H54 (cell line): ENCODE measurements around the gene HTR1D.
A peak's percentile ranks its signal among the peaks of the same experiment; 100 is the strongest.

Experiments used
- DNase-seq: peaks from one replicate; pipeline ENCODE4 v3.0.0; 2011; ENCODE audit warnings: low spot score, mixed read lengths; ENCODE audit not compliant: insufficient read length
- FAIRE-seq: peaks from 3 replicates; lab custom pipeline; 2011; peaks lifted over from hg19 to GRCh38; lab: Jason Lieb, UNC
- POLR2A ChIP-seq: IDR thresholded peaks from 2 replicates; pipeline ENCODE4 v1.6.1; 2011; ENCODE audit warnings: low read depth, mild to moderate bottlenecking, low read length

HTR1D gene

GRCh38 chr1:23167353-23168078, 49.8 kb downstream of the HTR1D start:
- no peak for TF ChIP-seq POLR2A
- FAIRE-seq (no peak), DNase-seq (peak; percentile 49)

DNA sequence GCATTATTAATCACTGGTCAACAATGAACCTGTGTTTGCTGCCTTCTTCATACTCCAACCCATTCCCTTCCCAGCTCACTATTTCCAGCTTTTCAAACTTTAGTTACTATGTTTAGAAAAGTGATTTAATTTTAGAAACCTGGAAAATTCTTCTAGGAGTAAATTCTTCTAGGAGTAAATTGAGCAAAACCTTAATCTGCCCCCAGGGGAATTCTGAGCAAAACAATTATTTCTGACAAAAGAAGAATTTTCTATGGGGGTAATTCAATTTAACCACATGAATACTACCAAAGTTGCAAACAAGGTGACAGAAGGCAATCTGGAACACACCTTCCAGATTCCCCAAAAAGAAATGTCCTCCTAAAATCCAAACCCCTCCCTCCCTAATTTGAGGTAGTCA, 50.4 kb downstream of the HTR1D start:
- no peak for TF ChIP-seq POLR2A
- no peak for FAIRE-seq
- no peak for DNase-seq

DNA sequence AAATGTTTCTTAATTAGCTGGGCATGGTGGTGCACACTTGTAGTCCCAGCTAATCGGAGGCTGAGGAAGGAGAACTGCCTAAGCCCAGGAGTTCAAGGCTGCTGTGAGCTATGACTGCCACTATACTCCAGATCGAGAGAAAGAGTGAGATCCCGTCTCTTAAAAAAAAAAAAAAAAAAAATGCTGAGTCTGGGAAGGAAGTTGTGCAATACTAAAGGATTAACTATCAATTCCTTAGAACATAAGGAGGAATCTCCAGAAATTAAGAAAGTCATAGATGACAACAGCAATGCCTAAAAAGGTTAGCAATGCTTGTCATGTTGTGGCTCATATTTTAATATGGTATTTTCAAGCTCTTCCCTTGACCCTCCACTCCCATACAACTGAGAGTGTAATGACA, 53.9 kb downstream of the HTR1D start:
- FAIRE-seq = no peak
- no peak for TF ChIP-seq POLR2A
- no peak for DNase-seq

DNA sequence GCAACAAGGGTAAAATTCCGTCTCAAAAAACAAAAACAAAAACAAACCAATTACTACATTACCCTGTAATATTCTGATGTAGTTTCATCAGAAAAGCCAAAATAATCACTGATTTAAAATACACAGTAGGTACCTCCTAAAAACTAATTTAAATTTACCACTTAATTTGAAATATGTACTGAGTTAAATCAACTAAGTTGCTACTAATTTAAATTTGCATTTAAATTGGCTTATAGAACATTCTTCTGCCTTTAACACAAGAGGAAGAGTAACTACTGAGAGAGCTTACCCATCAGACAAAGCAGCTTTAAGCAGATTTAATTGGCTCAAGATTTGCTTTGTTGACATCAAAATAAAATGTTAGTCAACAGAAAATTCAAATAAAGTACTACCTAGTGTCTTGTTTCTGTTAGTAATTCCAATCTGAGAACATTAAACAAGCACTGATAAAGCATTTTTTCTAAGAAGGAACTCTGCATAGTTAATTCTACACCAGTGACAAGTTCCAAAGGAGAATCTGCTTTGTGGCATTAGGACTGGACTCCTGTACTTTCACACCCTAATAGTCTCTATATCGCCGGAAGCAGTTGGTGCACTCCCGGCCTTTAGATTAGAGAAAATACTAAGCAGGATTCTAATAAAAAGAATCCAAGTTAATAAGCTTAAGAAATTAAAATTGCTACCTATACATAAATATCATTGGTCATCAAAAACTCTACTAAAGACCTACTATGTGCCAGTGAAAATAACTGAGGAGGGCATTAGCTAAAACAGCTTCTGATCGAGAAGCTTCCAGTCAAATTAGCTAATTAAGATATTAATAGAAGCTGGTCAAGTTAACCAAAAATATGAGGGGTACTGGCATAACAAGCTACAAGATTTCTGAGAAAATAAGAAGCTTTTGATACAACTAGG, 57.1 kb downstream of the HTR1D start:
- TF ChIP-seq POLR2A = no peak
- DNase-seq (no peak), FAIRE-seq (no peak)

DNA sequence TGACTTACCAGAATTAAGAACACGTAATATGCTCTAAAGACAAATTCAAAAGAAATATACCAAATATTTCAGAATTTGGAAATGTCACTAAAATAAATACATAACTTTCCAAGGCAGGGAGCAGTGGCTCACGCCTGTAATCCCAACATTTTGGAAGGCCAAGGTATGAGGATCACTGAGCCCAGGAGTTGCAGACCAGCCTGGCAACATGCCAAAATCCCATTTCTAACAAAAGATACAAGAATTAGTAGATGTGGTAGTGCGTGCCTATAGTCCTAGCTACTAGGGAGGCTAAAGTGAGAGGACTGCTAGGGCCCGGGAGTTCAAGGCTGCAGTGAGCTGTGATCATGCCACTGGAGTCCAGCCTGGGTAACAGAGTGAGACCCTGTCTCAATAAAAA, 60.4 kb downstream of the HTR1D start:
- DNase-seq = no peak
- TF ChIP-seq POLR2A = no peak
- FAIRE-seq = no peak

DNA sequence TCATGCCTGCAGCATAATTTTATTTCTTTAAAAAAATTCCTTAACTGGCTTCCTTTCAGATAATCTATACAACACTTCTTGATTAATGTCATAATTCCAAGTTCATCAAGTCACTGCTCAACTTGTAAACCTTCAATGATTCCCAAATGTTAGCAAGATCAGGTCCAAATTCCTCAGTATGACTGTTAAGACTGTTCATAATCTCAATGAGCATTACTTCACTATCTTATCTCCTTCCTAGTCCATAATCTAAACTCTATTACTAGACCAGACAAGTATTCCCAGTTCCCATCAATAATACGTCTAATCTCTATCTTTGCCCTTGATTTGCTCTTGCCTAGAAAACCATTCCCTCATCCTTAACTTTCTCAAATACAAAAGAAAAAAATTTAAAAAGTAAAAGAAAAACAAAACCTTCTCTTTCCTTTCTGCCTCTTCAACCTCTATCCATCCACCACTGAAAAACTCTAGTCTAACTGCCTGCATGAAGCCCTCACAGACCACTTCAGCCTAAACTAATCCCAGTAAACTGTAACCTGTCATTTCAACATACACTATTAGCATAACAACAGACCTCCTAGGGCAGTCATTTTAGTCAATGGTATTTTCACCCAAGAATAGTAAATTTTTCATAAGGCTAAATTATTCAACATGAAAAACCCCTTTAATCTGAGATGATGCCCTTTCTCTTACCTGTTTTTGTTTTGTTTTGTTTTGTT, 64.2 kb downstream of the HTR1D start:
- TF ChIP-seq POLR2A = no peak
- no peak for DNase-seq
- no peak for FAIRE-seq

GRCh38 chr1:23150742-23151141, 66.6 kb downstream of the HTR1D start:
- no peak for DNase-seq
- no peak for FAIRE-seq
- TF ChIP-seq POLR2A = no peak

- no peak for TF ChIP-seq POLR2A
- FAIRE-seq = no peak
- DNase-seq = no peak
Measured at GRCh38 chr1:23150125-23150524, 67.2 kb downstream of the HTR1D start.

- no peak for TF ChIP-seq POLR2A
- DNase-seq (no peak), FAIRE-seq (no peak)
Measured at GRCh38 chr1:23149114-23149513, 68.2 kb downstream of the HTR1D start.

DNA sequence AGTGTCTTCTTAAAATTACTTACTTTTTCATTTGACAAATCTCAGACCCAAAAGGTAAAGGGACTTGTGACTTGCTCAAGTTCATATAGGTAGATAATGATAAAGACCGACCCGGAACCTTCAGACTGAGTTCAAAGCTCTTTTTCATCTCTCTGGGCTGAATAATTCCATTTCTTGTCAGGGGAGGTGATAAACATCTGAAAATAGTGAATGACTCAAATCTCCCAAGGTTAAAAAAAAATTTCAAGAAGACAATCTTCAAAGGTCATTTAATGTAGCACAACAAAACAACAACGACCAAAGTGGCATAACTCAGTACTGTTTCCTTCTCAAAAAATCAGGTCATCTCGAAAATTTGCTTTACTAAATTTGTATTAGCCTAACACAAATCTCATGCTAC, 69.2 kb downstream of the HTR1D start:
- DNase-seq = no peak
- no peak for TF ChIP-seq POLR2A
- FAIRE-seq = no peak
